Measurements from ENCODE around the gene EME1. TPM values are rescaled to one million over a fixed set of nuclear protein-coding genes. Genes with fewer than 3 reads are reported as not detected.

EME1 gene
- total and polyA plus RNA-seq, 2 of the 13 experiments (the other 11 are each of a cell fraction or from before 2014, with no cell fraction given), result 20.7 to 24.6 TPM

- TF ChIP-seq ZNF619 (CRISPR knock-in tag; IDR thresholded peaks at IDR 0.05), result peak; percentile 91
- TF ChIP-seq ZFX (CRISPR knock-in tag; IDR thresholded peaks at IDR 0.05; ENCODE audit: low read depth), result peak; percentile 97
- TF ChIP-seq SMAD9 (CRISPR knock-in tag; IDR thresholded peaks at IDR 0.05), result peak; percentile 73; the same call in 1 of the 2 replicates
- TF ChIP-seq HNRNPLL (IDR thresholded peaks at IDR 0.05; ENCODE audit: low read depth, low read length, poor library complexity, severe bottlenecking), result peak; percentile 79
- TF ChIP-seq CCAR2 (optimal IDR thresholded peaks at IDR 0.05; ENCODE audit: low read depth, low read length), result no peak
- TF ChIP-seq ONECUT2 (CRISPR knock-in tag; IDR thresholded peaks at IDR 0.05), result peak; percentile 71
- TF ChIP-seq SNAPC2 (CRISPR knock-in tag; IDR thresholded peaks at IDR 0.05), result peak; percentile 93
- TF ChIP-seq NONO (IDR thresholded peaks at IDR 0.05), result no peak
- peak; percentile 100 for TF ChIP-seq NONO (CRISPR knock-in tag; conservative IDR thresholded peaks at IDR 0.05)
- peak; percentile 46; the same call in 1 of the 2 replicates for TF ChIP-seq ATF7 (IDR thresholded peaks at IDR 0.05)
- peak; percentile 97 for TF ChIP-seq ATF7 (CRISPR knock-in tag; IDR thresholded peaks at IDR 0.05)
- peak; percentile 75; the same call in 1 of the 2 replicates for TF ChIP-seq NFAT5 (CRISPR knock-in tag; IDR thresholded peaks at IDR 0.05)
- TF ChIP-seq ZNF644 (CRISPR knock-in tag; IDR thresholded peaks at IDR 0.05; ENCODE audit: low read depth), result peak; percentile 39; the same call in 1 of the 2 replicates
- peak; percentile 87; the same call in 2 of the 3 replicates for TF ChIP-seq MXI1 (IDR thresholded peaks at IDR 0.05; ENCODE audit: borderline replicate concordance, low read depth, low read length)
- peak; percentile 93; the same call in 1 of the 2 replicates for TF ChIP-seq THYN1 (CRISPR knock-in tag; IDR thresholded peaks at IDR 0.05; ENCODE audit: borderline replicate concordance, low read depth)
- TF ChIP-seq SP1 (IDR thresholded peaks at IDR 0.05), result no peak
- TF ChIP-seq SP1 (CRISPR knock-in tag; IDR thresholded peaks at IDR 0.05), result peak; percentile 96
- TF ChIP-seq ZNF510 (CRISPR knock-in tag; IDR thresholded peaks at IDR 0.05; ENCODE audit: low read depth), result peak; percentile 85
- peak; percentile 90 for TF ChIP-seq BCL6 (CRISPR knock-in tag; IDR thresholded peaks at IDR 0.05)
- TF ChIP-seq BCL3 (CRISPR knock-in tag; IDR thresholded peaks at IDR 0.05), result peak; percentile 97
- TF ChIP-seq TRIM24 (CRISPR knock-in tag; IDR thresholded peaks at IDR 0.05), result no peak
- TF ChIP-seq ZBTB3 (CRISPR knock-in tag; IDR thresholded peaks at IDR 0.05; ENCODE audit: borderline replicate concordance, low read depth), result peak; percentile 94; the same call in 1 of the 2 replicates
- peak; percentile 36; the same call in 1 of the 2 replicates for TF ChIP-seq ZNF256 (CRISPR knock-in tag; conservative IDR thresholded peaks at IDR 0.05)
- peak; percentile 89 for TF ChIP-seq ESRRA (CRISPR knock-in tag; IDR thresholded peaks at IDR 0.05; ENCODE audit: low read depth)
- TF ChIP-seq ZNF441 (CRISPR knock-in tag; IDR thresholded peaks at IDR 0.05; ENCODE audit: borderline replicate concordance), result no peak; the same call in 1 of the 2 replicates
Observed at GRCh38 chr17:50397111-50397918, 24.3 kb downstream of the EME1 start, which contains the start of gene LRRC59 (continued).
